HUES64 (cell line): ENCODE data around the gene RGS9.
"Not testable (repeated sequence)": the region's sequence is repeated elsewhere in the genome, so short reads cannot be mapped to it uniquely, and the experiment has no call there.

Source experiments
- H3K27ac ChIP-seq: 2 replicates; pipeline ENCODE4 v1.7.0; 2013; ENCODE audit warnings: low read depth, low read length, inconsistent platforms
- H3K27me3 ChIP-seq: 2 replicates; pipeline ENCODE4 v1.6.1; 2013; ENCODE audit warnings: mild to moderate bottlenecking, low read length; ENCODE audit not compliant: insufficient read depth
- H3K36me3 ChIP-seq: 2 replicates; pipeline ENCODE4 v1.6.1; 2013; ENCODE audit warnings: mild to moderate bottlenecking, low read length; ENCODE audit not compliant: insufficient read depth
- H3K4me1 ChIP-seq: 2 replicates; pipeline ENCODE4 v1.6.1; 2013; ENCODE audit warnings: mild to moderate bottlenecking, low read length, moderate library complexity; ENCODE audit not compliant: insufficient read depth
- H3K4me3 ChIP-seq: 2 replicates; pipeline ENCODE4 v1.5.1; 2013; ENCODE audit warnings: mild to moderate bottlenecking, low read length, moderate library complexity
- H3K9ac ChIP-seq: 2 replicates; pipeline ENCODE4 v1.6.1; 2013; ENCODE audit warnings: mild to moderate bottlenecking, low read depth, low read length
- H3K9me3 ChIP-seq: 2 replicates; pipeline ENCODE4 v1.6.1; 2013; ENCODE audit warnings: low read depth, low read length; ENCODE audit not compliant: insufficient read depth
- WGBS: fragments of 150-250, 120-280 bp; methylation state at CpG from one replicate; pipeline ENCODE4 v1.1.7; 2013; ENCODE audit warnings: missing lambda C conversion rate; 5-methylcytosine and 5-hydroxymethylcytosine counted together

The RGS9 gene

GRCh38 chr17:65173976-65174683 lies 37.0 kb downstream of the RGS9 start:
- Histone ChIP-seq H3K4me1 (no peaks in the 10 kb centered on the region), H3K27me3 (no peaks in the 10 kb centered on the region), H3K27ac (no peak overlapping the region), H3K9ac (no peak overlapping the region), H3K36me3 (no peaks in the 10 kb centered on the region), H3K4me3 (no peak overlapping the region), H3K9me3 (no peaks in the 10 kb centered on the region)
- 95% methylated on average over 9 of the region's 9 CpGs for WGBS

DNA sequence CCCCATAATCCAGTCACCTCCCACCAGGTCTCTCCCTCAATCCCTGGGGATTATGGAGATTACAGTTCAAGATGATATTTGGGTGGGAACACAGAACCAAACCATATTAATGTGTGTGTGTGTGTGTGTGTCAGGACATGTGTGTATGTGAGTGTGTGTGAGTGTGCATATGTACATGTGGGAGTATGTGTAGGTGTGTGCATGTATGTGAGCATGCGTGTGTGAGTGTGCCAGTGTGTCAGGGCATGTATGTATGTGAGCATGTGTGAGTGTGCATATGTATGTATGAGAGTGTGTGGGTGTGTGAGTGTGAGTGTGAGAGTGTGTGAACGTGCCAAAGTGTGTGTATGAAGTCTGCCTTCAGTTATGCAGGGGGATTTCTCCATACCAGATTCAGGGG lies 37.8 kb downstream of the RGS9 start:
- Histone ChIP-seq H3K4me3 (no peak overlapping the region), H3K9ac (no peak overlapping the region), H3K9me3 (no peaks in the 10 kb centered on the region), H3K27ac (no peak overlapping the region), H3K36me3 (no peaks in the 10 kb centered on the region), H3K4me1 (no peaks in the 10 kb centered on the region), H3K27me3 (no peaks in the 10 kb centered on the region)
- WGBS = 83% methylated on average over 2 of the region's 2 CpGs

GRCh38 chr17:65175952-65176351 lies 38.8 kb downstream of the RGS9 start:
- no peak overlapping the region for H3K9ac ChIP-seq
- H3K9me3 ChIP-seq = no peaks in the 10 kb centered on the region
- H3K36me3 ChIP-seq = no peaks in the 10 kb centered on the region
- H3K4me1 ChIP-seq = no peaks in the 10 kb centered on the region
- H3K27ac ChIP-seq = no peak overlapping the region
- H3K4me3 ChIP-seq = no peak overlapping the region
- no peaks in the 10 kb centered on the region for H3K27me3 ChIP-seq

GRCh38 chr17:65176646-65177409 lies 39.7 kb downstream of the RGS9 start:
- WGBS = 90% methylated on average over 5 of the region's 5 CpGs
- no peaks in the 10 kb centered on the region for H3K4me1 ChIP-seq
- H3K27ac ChIP-seq = no peak overlapping the region

DNA sequence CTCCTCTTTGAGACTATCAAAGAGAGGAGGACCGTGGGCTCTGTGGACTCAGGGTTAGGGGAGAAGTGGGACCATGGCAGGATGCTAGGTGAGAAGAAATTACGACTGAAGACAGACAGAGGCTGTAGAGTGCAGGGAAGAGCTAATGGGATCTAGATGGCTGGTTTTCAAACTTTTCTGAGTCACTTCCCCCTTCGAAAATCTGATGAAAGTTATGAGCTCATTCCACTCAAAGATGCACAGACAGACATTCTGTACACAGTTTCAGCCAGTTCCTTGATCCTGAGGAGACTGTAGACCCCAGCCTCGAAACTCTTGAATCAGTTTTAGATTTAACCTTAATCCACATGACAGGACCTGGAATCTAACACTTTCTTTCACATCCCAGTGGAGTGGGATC lies 40.7 kb downstream of the RGS9 start:
- WGBS = 89% methylated on average over 4 of the region's 4 CpGs
- Histone ChIP-seq H3K27me3 (no peaks in the 10 kb centered on the region), H3K4me1 (no peaks in the 10 kb centered on the region), H3K36me3 (no peaks in the 10 kb centered on the region), H3K9ac (no peak overlapping the region), H3K4me3 (no peak overlapping the region), H3K9me3 (no peaks in the 10 kb centered on the region), H3K27ac (no peak overlapping the region)

More at GRCh38 chr17:65176646-65177409, 39.7 kb downstream of the RGS9 start:
- H3K27me3 ChIP-seq = no peaks in the 10 kb centered on the region
- H3K36me3 ChIP-seq = no peaks in the 10 kb centered on the region
- H3K9ac ChIP-seq = no peak overlapping the region
- no peaks in the 10 kb centered on the region for H3K9me3 ChIP-seq
- no peak overlapping the region for H3K4me3 ChIP-seq

DNA sequence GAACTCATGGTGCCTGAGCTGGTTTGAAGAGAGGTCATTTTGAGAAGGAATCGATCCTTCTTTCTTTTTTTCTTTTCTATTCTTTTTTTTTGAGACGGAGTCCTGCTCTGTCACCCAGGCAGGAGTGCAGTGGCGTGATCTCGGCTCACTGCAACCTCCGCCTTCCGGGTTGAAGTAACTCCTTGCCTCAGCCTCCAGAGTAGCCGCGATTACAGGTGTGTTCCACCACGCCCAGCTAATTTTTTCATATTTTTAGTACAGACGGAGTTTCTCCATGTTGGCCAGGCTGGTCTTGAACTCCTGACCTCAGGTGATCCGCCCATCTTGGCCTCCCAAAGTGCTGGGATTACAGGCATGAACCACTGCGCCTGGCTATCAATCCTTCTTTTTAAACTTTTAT lies 43.1 kb downstream of the RGS9 start:
- H3K9ac ChIP-seq, H3K9me3 ChIP-seq, H3K36me3 ChIP-seq, H3K27ac ChIP-seq, H3K27me3 ChIP-seq, H3K4me3 ChIP-seq: not testable (repeated sequence)
- peaks cover 19% of the 10 kb centered on the region for H3K4me1 ChIP-seq
- 96% methylated on average over 12 of the region's 12 CpGs for WGBS

DNA sequence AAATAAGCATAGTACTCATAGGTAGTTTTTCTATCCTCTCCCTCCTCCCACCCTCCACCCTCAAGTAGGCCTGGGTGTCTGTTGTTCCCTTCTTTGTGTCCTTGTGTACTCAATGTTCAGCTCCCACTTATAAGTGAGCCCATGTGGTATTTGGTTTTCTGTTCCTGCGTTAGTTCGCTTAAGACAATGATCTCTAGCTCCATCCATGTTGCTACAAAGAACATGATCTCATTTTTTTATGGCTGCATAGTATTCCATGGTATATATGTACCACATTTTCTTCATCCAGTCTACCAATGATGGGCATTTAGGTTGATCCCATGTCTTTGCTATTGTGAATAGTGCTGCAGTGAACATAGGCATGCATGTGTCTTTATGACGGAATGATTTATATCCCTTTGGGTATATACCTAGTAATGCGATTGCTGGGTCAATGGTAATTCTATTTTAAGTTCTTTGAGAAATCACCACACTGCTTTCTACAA lies 43.6 kb downstream of the RGS9 start:
- not testable (repeated sequence) for H3K36me3 ChIP-seq, H3K9me3 ChIP-seq, H3K27ac ChIP-seq, H3K27me3 ChIP-seq, H3K9ac ChIP-seq, H3K4me3 ChIP-seq
- 98% methylated on average over 2 of the region's 4 CpGs for WGBS
- peaks cover 23% of the 10 kb centered on the region for H3K4me1 ChIP-seq

- WGBS = 92% methylated on average over 8 of the region's 9 CpGs
- Histone ChIP-seq H3K9ac (no peak overlapping the region), H3K36me3 (no peaks in the 10 kb centered on the region), H3K27ac (no peak overlapping the region), H3K4me1 (peaks cover 24% of the 10 kb centered on the region), H3K9me3 (no peaks in the 10 kb centered on the region), H3K4me3 (no peak overlapping the region), H3K27me3 (no peaks in the 10 kb centered on the region)
These were observed 44.3 kb downstream of the RGS9 start for GRCh38 chr17:65181237-65182061.

DNA sequence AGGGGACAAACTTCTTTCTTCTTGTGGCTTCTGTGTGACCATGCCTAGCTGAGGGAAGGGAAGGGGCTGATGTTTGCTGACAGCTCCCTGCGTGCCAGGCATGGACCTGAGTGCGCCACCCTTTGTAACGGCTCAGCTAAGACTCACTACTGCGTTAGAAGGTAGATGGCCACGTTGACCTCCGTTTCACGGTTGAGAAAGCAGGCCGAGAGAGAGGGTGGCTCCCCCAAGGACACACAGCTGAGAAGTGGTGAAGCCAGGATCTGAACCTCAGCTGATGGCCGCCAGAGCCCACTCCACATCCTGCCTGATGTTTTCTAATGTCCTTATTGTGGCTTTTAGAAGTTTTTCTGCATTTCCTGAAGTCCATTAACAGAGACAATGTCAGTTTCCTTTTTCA lies 45.1 kb downstream of the RGS9 start:
- H3K9ac ChIP-seq = no peak overlapping the region
- peaks cover 24% of the 10 kb centered on the region for H3K4me1 ChIP-seq

DNA sequence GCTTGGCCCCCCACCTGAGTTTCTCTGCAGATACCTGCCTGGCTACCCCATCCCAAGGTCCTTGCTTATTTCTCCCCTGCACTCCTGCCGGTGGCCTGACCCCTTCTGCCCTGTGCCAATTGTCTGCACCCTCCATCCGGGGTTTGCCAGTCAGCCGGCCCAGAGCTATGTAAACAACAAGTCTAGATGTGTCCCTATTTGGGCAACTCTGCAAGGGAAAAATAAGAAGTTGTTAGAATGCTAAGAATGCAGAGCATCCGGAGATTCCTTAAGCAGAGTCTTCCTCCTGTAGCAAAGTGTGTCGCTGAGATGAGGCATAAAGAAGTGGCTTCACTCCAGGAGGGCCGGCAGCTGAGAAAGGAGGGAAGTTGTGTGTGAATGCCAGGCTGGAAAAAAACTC lies 46.6 kb downstream of the RGS9 start:
- H3K27me3 ChIP-seq = no peaks in the 10 kb centered on the region
- H3K9me3 ChIP-seq = no peaks in the 10 kb centered on the region
- no peak overlapping the region for H3K4me3 ChIP-seq
- no peaks in the 10 kb centered on the region for H3K36me3 ChIP-seq
- H3K4me1 ChIP-seq = peaks cover 24% of the 10 kb centered on the region
- WGBS = 19% methylated on average over 6 of the region's 6 CpGs
- H3K9ac ChIP-seq = peak overlapping the region; percentile 68; the same call in 1 of the 2 replicates
- H3K27ac ChIP-seq = peak overlapping the region; percentile 84

More for the DNA sequence above, 45.1 kb downstream of the RGS9 start:
- 95% methylated on average over 9 of the region's 9 CpGs for WGBS
- Histone ChIP-seq H3K9me3 (no peaks in the 10 kb centered on the region), H3K27me3 (no peaks in the 10 kb centered on the region), H3K4me3 (no peak overlapping the region), H3K27ac (no peak overlapping the region; the same call in 1 of the 2 replicates), H3K36me3 (no peaks in the 10 kb centered on the region)
